Heart left ventricle (tissue), 16 donors: ENCODE results near the gene NFIX. TPM values are rescaled to one million over a fixed set of nuclear protein-coding genes. Genes with fewer than 3 reads are reported as not detected.

ENCODE experiments used
- ATAC-seq, 4 donors: fragments of 200-7000 bp; cut with Tn5 transposase; one replicate each; pipeline ENCODE4 v1.9.1; 2020 to 2022; ENCODE audit warnings: moderate library complexity in 4 of 4, mild to moderate bottlenecking in 3 of 4, moderate number of reproducible peaks in 1 of 4
- DNase-seq, 5 donors: peaks; one replicate each; pipeline ENCODE4 v3.0.0-alpha.2; 2020
- H3K27ac ChIP-seq, 12 donors: fragments of 200-600 bp; sonication (generic) in 4 of 12; one replicate each; pipeline versions ENCODE4 v1.5.0 to v1.8.0; 2016 to 2022; ENCODE audit warnings: mild to moderate bottlenecking in 2 of 12
- H3K27me3 ChIP-seq, 9 donors: fragments of 200-600 bp; sonication (generic) in 2 of 9; one replicate each; pipeline versions ENCODE4 v1.5.1 to v1.8.0; 2016 to 2022; ENCODE audit warnings: mild to moderate bottlenecking in 3 of 9
- H3K36me3 ChIP-seq, 9 donors: fragments of 200-600 bp; sonication (generic) in 2 of 9; one replicate each; pipeline versions ENCODE4 v1.5.0 to v1.8.0; 2018 to 2022; ENCODE audit warnings: mild to moderate bottlenecking in 2 of 9
- H3K4me1 ChIP-seq, 12 donors: fragments of 200-600 bp; sonication (generic) in 4 of 12; one replicate each; pipeline versions ENCODE4 v1.5.0 to v1.8.0; 2016 to 2022; ENCODE audit warnings: mild to moderate bottlenecking in 3 of 12
- H3K4me3 ChIP-seq, 12 donors: fragments of 200-600 bp; sonication (generic) in 4 of 12; one replicate each; pipeline versions ENCODE4 v1.5.0 to v1.8.0; 2017 to 2022; ENCODE audit warnings: mild to moderate bottlenecking in 9 of 12, moderate library complexity in 4 of 12
- H3K9me3 ChIP-seq, 12 donors: fragments of 200-600 bp; sonication (generic) in 4 of 12; one replicate each; pipeline versions ENCODE4 v1.5.0 to v1.8.0; 2016 to 2022; ENCODE audit warnings: mild to moderate bottlenecking in 1 of 12
- POLR2A ChIP-seq, 2 donors: fragments of 450-650 bp; IDR thresholded peaks; one replicate each; pipeline ENCODE4 v1.6.1; 2017; ENCODE audit warnings: antibody characterized with exemption in 2 of 2, mild to moderate bottlenecking in 2 of 2, moderate library complexity in 2 of 2
- WGBS, 4 donors: extraction: QIAGEN DNeasy Blood & Tissue Kit in 2 of 4; methylation state at CpG; one replicate each; pipeline versions ENCODE4 v1.1.5 to v1.1.7; 2013 to 2018; 5-methylcytosine and 5-hydroxymethylcytosine counted together
- intact Hi-C, 10 donors: fragments of 100-400 bp; cut with DNase I; formaldehyde crosslinking; loops; one replicate each; pipeline versions ENCODE4 v1.11.1 to v1.14.2; 2022
- polyA plus RNA-seq, 2 donors: library from polyadenylated mRNA; stranded (reverse); fragments of 200-250 nt; gene quantifications; one replicate each; pipeline ENCODE4 v1.2.3, GENCODE V29; 2013
- total RNA-seq, 9 donors: library from RNA; depleted of rRNA in 2 of 9; stranded (reverse); fragments of >200 nt in 2 of 9; fragmentation: NEBNext Ultra II Directional in 3 of 9; extraction: Animal tissue kit (Norgen Biotek cat#: 25700) in 3 of 9; gene quantifications; one replicate each; pipeline versions ENCODE4 v1.1.0 to v1.2.4, GENCODE V29; 2016 to 2023
- TF ChIP-seq, protein P1 (sequence below), 12 donors: fragments of 200-600 bp; sonication (generic) in 4 of 12; IDR thresholded peaks; one replicate each; pipeline versions ENCODE4 v1.5.0 to v1.8.0; 2018 to 2022; ENCODE audit warnings: antibody characterized with exemption in 12 of 12, mild to moderate bottlenecking in 5 of 12
- donor health status: ischemic (EF 13 %, LVEDD 7.1; RV severe dilation, severe dysfunction).
- donor health status: healthy with polysubstance abuse.
- donor health status: DM: no; HTN: yes; CAD: no.
- donor health status: DM: no; HTN: no; CAD: no.
- donor health status: ischemic (EF 25% LVEDD 6.9; RV normal size, moderate dysfunction).
- donor health status: ischemic (EF 25% LVEDD 5.7; RV mildly dilated, moderate dysfunction).
- donor health status: healthy.
- donor health status: DM: yes; HTN: yes; CAD: no.
- donor health status: ischemic (EF 35%, LVEDD 5.7; RV mildly dilated, moderate dysfunction).
- donor health status: nonischemic (EF 11% LVEDD 7.7; RV severe dilation, severe dysfunction).
- donor health status: DM: yes; HTN: yes; CAD: no.
- donor health status: PGD.
- donor health status: ischemic (EF 29% LVEDD 5.4; RV normal size, mild dysfunction).
- donor health status: nonischemic (EF 23%, LVEDD 6.1; RV moderate dilation, normal function).

NFIX gene
- total and polyA plus RNA-seq, 11 donors, result 42.1 to 147 (median 107) TPM

GRCh38 chr19:13090511-13091231, 95.4 kb downstream of the NFIX start:
- TF ChIP-seq POLR2A (IDR thresholded peaks at IDR 0.05), result no peak
- TF ChIP-seq, protein P1, sequence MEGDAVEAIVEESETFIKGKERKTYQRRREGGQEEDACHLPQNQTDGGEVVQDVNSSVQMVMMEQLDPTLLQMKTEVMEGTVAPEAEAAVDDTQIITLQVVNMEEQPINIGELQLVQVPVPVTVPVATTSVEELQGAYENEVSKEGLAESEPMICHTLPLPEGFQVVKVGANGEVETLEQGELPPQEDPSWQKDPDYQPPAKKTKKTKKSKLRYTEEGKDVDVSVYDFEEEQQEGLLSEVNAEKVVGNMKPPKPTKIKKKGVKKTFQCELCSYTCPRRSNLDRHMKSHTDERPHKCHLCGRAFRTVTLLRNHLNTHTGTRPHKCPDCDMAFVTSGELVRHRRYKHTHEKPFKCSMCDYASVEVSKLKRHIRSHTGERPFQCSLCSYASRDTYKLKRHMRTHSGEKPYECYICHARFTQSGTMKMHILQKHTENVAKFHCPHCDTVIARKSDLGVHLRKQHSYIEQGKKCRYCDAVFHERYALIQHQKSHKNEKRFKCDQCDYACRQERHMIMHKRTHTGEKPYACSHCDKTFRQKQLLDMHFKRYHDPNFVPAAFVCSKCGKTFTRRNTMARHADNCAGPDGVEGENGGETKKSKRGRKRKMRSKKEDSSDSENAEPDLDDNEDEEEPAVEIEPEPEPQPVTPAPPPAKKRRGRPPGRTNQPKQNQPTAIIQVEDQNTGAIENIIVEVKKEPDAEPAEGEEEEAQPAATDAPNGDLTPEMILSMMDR (IDR thresholded peaks at IDR 0.05), result no peak
- no peak overlapping the region for H3K4me3 ChIP-seq
- H3K4me1 ChIP-seq, result peaks cover 0 to 78% (median 58%) of the 10 kb centered on the region in 12 donors
- intact Hi-C loops, result loop anchor here in 5 of 10 donors (1.0 to 10.0 kb wide), 5 partner anchors 33 to 206 kb away; partner anchors contain the start of genes DNASE2 (in 1 of the 5) and KLF1 (in 1 of the 5)
- no peaks in the 10 kb centered on the region for H3K27me3 ChIP-seq
- WGBS, 4 donors, result 62 to 83% (median 76%) methylated on average over 9 to 10 of the region's 10 CpGs
- H3K36me3 ChIP-seq, result peaks cover 0 to 45% (median 25%) of the 10 kb centered on the region in 9 donors
- H3K27ac ChIP-seq, result peak overlapping the region in 11 of 12 donors; percentile 51 to 93 (median 81)
- ATAC-seq, result no peak
- DNase-seq, result no peak
- no peaks in the 10 kb centered on the region for H3K9me3 ChIP-seq

- H3K9me3 ChIP-seq, result no peaks in the 10 kb centered on the region
- H3K27me3 ChIP-seq, result no peaks in the 10 kb centered on the region
- ATAC-seq, result peak; percentile 43 to 67 (median 55)
- H3K4me1 ChIP-seq, result peaks cover 0 to 79% (median 60%) of the 10 kb centered on the region in 12 donors
- 67 to 74% (median 68%) methylated on average over 25 of the region's 25 CpGs for WGBS, 4 donors
- H3K4me3 ChIP-seq, result peak overlapping the region in 1 of 12 donors; percentile 16
- intact Hi-C loops, result loop anchor here in 9 of 10 donors (1.0 to 10.0 kb wide), 8 partner anchors 29 to 207 kb away; partner anchors contain the start of genes DNASE2 (in 1 of the 9) and KLF1 (in 1 of the 9)
- no peak for TF ChIP-seq POLR2A (IDR thresholded peaks at IDR 0.05)
- TF ChIP-seq, protein P1 (IDR thresholded peaks at IDR 0.05), result peak in 2 of 12 donors; percentile 9 to 25
- DNase-seq, result peak in 4 of 5 donors; percentile 64 to 74 (median 70)
- peaks cover 0 to 44% (median 25%) of the 10 kb centered on the region in 9 donors for H3K36me3 ChIP-seq
- H3K27ac ChIP-seq, result peak overlapping the region; percentile 61 to 94 (median 80)
Measured at GRCh38 chr19:13091400-13092157, 96.3 kb downstream of the NFIX start.

GRCh38 chr19:13092158-13092543, 96.9 kb downstream of the NFIX start:
- Histone ChIP-seq H3K4me1 (peaks cover 0 to 84% (median 65%) of the 10 kb centered on the region in 12 donors), H3K27me3 (no peaks in the 10 kb centered on the region), H3K4me3 (peak overlapping the region in 1 of 12 donors; percentile 16), H3K9me3 (no peaks in the 10 kb centered on the region), H3K27ac (peak overlapping the region; percentile 61 to 94 (median 80)), H3K36me3 (peaks cover 0 to 38% (median 21%) of the 10 kb centered on the region in 9 donors)
- intact Hi-C loops, result loop anchor here in 9 of 10 donors (2.0 to 10.0 kb wide), 7 partner anchors 29 to 207 kb away; partner anchors contain the start of genes DNASE2 (in 1 of the 9) and KLF1 (in 1 of the 9)
- WGBS, 4 donors, result 76 to 81% (median 80%) methylated on average over 2 of the region's 2 CpGs
- DNase-seq (no peak), ATAC-seq (no peak)
- TF ChIP-seq POLR2A (IDR thresholded peaks at IDR 0.05), result no peak
- TF ChIP-seq, protein P1 (IDR thresholded peaks at IDR 0.05), result no peak
